HG03135 (cell line): ENCODE data around the gene TTC28.

Experiments
- ATAC-seq: cut with Tn5 transposase; IDR thresholded peaks from one replicate; pipeline ENCODE4 v1.9.1; 2021; ENCODE audit warnings: mild to moderate bottlenecking, moderate library complexity; ENCODE audit not compliant: unreplicated experiment

TTC28 gene

DNA sequence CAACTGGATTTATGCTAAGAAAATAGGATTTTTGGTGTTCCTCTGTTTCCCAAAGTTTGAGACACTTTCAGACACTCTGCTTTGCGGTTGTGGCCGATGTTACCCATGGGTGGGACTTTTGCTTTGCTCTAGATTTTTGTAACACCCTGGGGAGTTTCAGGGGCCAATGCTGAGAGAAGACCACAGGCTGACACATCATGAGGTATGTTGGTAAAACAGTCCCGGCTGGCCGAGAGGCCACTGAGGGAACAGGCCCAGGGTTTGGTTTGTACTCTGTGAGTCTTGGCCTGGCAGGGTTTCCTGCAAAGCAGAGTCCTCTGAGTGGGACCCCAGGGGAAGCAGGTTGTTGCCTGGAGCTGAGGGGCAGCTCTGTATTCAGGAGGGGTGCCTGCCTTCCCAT lies 682.1 kb downstream of the TTC28 start:
- no peak for ATAC-seq

DNA sequence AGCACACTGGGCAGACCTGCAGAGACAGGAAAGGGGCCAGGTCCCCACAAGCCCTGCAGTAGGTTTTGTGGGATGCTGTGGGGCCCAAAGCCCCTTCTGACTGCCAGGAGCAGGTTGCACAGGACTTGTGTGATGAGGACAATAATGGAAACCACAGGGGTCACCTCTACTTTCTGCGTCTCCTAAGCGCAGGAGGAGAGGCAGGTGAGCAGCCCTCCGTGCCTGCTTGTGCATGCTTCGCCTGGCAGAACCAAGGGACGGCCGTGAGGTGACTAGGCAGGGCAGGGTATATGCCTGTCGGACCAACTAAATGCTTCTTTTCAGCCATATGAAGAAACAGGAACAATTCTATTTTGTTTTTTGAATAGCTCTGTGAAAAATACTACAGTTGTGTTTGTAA lies 682.7 kb downstream of the TTC28 start:
- ATAC-seq, result no peak

GRCh38 chr22:27996529-27996925 lies 683.1 kb downstream of the TTC28 start:
- no peak for ATAC-seq

DNA sequence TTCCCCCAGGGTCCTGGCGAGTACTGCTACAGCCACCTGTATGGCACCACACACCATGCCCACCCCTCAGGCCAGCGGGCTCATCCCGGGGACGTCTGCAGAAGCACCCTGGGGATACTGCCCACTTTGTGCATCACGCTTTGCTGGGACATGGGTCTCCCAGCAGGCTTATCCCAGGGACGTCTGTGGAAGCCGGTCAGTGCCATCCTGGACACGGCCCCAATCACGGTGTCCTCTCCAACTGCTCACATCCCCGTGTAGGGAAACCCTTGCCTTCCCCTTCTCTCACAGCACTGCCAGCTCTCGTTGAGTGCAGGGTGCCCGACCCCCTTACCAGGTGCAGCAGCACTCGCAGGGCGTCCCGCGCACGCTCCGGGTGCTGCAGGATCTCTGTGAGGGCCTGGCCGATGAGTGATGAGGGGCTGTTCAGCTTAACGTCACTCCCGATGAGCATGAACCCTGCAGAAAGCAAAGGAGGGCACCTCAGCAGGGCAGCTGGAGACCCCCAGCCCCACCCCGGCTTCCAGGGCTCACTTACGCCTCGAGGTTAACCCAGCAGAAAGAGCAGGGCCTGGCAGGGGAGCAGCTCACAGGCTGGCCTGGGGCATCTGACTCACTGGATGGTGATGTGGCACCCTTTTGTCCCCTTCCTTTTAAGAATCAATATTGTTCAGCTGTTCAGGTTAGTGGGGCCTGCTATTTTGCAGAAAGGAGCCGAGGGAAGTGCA lies 683.7 kb downstream of the TTC28 start:
- no peak for ATAC-seq

DNA sequence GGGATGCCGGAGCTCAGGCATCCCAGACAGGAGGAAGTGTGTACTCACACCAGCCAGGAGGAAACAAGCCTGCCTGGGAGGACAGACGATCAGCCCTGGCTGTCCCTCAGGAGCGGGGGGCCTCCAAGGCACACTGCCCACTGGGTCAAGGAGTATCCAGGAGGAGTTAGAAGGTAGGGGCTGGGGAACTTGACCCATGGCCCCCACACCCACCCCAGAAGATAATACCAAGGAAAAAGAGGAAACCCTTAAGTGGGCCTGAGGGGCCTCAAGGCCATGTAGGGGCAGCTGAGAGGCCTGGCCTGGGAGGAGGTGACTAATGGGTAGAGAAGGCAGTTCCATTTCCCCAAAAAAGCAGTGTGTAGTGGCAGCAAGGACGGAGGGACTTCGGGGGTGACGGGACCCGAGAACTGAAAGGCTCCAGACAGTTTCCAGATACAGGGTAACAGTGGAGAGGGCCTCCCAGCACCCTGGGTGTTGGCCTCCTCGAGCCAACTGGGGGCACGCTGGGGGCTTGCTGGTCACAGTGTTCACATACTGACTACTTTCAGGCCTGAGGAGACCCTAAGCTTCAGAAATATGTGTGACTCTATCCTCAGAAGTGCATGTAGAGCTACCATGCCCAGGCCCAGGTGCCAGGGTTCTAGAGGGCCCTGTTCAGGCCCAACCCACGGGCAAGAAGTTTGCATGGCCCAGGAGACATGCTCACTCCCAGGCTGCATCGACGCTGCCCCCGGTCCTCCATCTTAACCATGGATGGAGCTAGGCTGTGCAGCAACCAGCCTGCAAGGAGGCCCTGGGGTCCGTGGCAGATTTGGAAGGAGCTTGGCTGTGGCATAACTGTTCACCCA lies 684.9 kb downstream of the TTC28 start:
- no peak for ATAC-seq

DNA sequence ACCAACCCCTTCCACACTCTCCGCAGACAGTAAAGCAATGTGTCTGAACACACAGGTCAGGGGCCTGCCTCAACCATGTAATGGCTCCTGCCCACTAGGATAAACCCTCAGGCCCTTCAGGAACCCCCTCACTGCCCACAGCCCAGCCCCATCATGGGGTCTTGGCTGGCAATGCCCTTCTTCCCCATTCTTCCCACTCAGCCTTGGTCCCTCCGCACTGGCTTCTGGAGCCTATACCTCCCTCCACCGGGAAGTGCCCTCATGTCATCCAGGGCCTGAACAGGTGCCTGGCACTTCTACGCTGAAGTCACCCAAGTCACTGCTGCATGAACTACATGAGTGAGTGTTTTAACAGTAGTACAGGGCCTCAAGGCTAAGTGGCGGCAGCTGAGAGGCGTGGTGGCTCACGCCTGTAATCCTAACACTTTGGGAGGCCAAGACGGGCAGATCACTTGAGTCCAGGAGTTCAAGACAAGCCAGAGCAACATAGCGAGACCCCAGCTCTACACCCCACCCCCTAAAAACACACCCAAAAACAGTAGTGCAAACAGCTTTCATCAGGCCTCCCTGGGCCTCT lies 685.8 kb downstream of the TTC28 start:
- ATAC-seq, result no peak

- ATAC-seq, result no peak
Measured at GRCh38 chr22:27993201-27993635, 686.4 kb downstream of the TTC28 start.

DNA sequence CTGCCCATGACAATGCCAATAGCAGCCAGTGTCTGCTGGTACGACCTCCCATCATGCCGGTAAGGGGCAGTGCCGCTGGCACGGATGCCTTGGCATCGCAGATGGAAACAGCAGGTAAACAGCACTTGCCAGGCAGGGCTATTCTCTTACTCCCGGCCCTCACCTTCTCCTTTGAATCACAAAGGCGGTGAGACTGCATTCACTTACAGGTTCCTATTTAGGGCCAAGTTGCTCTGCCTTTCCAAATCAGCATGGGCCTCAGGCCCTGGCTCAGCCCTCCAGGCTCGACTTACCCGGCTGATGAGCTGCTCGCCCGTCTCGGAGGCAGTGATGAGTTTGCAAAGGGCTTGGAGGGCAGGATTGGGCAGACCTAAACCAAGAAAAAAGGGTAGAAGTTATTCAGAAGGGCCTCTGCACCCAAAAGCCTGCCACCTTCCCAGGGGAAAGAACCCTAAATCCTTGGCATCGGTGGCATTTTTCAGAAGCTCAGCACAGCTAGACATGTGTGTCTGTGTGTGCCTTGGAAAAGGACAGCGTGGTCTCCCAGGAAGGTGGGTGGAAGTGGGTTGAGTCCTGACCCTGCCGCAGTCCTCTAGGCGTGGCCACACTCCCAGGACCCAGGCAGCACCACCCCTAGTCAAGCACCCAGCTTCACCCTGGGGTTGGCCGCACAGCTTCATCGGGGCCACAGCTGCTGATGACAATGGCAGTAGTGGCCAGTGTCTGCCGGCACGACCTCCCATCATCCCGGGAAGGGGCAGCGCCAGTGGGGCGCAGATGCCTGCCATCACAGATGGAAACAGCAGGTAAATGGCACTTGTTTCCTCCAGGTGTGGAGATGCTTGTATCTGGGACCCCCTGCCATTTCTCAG lies 687.1 kb downstream of the TTC28 start:
- ATAC-seq, result no peak

GRCh38 chr22:27991586-27992293 lies 687.9 kb downstream of the TTC28 start:
- no peak for ATAC-seq

DNA sequence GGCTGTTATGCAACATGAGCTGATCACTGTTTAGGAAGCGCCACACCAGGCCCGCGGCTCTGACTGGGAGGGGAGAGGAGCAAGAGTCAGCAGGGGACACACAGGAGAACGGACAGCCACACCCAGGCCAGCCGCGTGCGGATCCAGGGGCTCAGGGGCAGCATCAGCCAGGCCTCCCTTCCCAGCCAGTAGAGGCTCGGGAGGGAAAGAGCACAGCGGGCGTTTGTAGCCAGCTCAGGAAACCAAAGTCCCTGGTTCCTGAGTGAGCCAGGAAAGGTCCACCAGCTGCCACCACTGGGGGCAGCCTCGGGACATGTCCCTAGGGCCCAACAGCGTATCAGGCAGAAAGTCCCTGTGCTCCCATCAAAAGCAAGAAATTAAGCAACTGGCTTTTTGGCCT lies 688.8 kb downstream of the TTC28 start:
- ATAC-seq, result no peak

- no peak for ATAC-seq
Measured at GRCh38 chr22:27990451-27990840, 689.2 kb downstream of the TTC28 start.

GRCh38 chr22:27989758-27990450 lies 689.7 kb downstream of the TTC28 start:
- no peak for ATAC-seq

DNA sequence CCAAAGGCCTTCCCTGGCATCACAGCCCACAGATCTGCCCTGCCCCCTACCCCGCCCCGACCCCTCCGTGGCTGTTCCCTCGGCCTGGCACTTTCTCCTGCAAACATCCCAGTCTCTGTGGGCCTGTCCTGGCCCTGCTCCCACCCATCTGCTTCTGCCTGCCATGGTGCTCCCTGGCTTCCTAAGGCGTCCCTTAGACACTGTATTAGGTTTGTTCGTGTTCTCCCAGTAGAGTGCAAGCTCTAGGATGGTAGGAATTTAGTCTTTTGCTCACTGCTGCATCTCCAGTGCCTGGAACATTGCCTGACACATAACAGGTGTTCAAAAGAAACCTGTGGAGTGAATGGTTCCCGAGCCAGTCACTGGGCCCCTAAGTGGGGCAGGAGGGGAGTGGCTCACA lies 690.9 kb downstream of the TTC28 start:
- no peak for ATAC-seq

DNA sequence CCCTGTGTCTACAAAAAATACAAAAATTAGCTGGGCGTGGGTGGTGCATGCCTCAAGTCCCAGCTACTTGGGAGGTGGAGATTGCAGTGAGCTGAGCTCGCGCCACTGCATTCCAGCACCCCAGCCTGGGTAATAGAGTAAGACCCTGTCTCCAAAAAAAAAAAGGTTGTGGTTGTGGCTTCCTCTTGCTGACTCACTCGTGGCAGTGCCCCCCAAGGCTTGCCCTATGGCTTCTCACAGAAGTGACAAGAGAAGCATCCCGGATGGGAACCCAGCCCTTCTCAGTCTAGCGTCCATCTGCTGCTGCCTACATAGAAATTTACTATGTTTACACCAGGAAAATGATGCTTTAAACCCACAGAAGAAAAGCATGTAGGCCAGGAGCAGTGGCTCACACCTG lies 692.1 kb downstream of the TTC28 start:
- ATAC-seq, result no peak

DNA sequence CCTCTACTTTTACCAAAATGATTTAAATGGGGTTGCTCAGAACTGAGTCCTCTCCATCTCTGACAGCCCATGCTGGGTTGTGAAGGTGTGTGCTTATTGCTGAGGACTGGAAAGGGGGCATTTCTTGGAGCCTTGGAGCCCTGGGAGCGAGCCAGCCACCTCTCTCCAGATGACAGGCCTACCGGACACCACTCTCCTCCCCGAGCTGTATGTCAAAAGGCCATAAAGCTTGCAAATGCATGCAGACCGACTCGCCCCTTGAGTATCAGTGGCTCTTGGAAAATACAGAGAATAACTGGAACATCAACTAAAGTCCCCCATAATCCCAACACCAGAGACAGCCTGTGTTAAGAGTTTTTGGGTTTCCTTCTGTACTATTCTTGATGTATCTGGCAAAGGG lies 692.7 kb downstream of the TTC28 start:
- no peak for ATAC-seq

DNA sequence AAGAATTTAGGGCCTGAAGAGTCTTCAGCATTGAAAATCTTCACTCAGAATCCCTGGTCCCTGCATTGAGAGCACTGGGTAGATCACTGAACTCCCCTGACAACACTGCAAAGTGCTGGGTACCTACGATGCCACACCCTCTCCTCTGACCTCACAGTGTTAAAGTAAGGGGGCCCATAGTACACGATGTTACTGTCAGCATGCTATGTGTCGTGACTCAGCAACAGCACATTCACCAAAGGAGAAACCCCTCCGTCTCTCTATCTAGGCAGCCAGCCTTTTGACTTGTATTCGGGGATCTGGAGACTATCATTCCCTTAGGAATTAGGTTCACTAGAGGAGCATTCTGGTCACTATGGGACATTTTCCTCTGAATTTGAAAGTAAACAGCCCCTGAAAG lies 693.2 kb downstream of the TTC28 start:
- ATAC-seq, result no peak

- ATAC-seq, result no peak
Measured at GRCh38 chr22:27985323-27986275, 694.0 kb downstream of the TTC28 start.

GRCh38 chr22:27984723-27985122 lies 694.9 kb downstream of the TTC28 start:
- ATAC-seq, result no peak
